Heart right ventricle (tissue), 16 donors: ENCODE results near the gene GPR135. TPM values are rescaled to one million over a fixed set of nuclear protein-coding genes. Genes with fewer than 3 reads are reported as not detected.
A peak's percentile ranks its signal among the peaks of the same experiment; 100 is the strongest.

Experiments used
- ATAC-seq, 8 donors: fragments of 200-7000 bp; cut with Tn5 transposase; one replicate each; pipeline ENCODE4 v1.9.1; 2020; ENCODE audit warnings: mild to moderate bottlenecking in 8 of 8, moderate library complexity in 8 of 8, moderate number of reproducible peaks in 1 of 8
- DNase-seq, 2 donors: peaks; one replicate each; pipeline ENCODE4 v3.0.0-alpha.2; 2020
- H3K27ac ChIP-seq, 10 donors: fragments of 200-600 bp; sonication (generic) in 2 of 10; one replicate each; pipeline versions ENCODE4 v1.5.0 to v1.8.0; 2020 to 2022; ENCODE audit warnings: mild to moderate bottlenecking in 3 of 10
- H3K27me3 ChIP-seq, 7 donors: fragments of 200-600 bp; one replicate each; pipeline ENCODE4 v1.8.0; 2021 to 2022; ENCODE audit warnings: mild to moderate bottlenecking in 2 of 7
- H3K36me3 ChIP-seq, 9 donors: fragments of 200-600 bp; sonication (generic) in 1 of 9; one replicate each; pipeline versions ENCODE4 v1.5.0 to v1.8.0; 2020 to 2022; ENCODE audit warnings: mild to moderate bottlenecking in 2 of 9
- H3K4me1 ChIP-seq, 9 donors: fragments of 200-600 bp; sonication (generic) in 1 of 9; one replicate each; pipeline versions ENCODE4 v1.5.0 to v1.8.0; 2020 to 2022; ENCODE audit warnings: mild to moderate bottlenecking in 4 of 9
- H3K4me3 ChIP-seq, 10 donors: fragments of 200-600 bp; sonication (generic) in 2 of 10; one replicate each; pipeline versions ENCODE4 v1.5.0 to v1.8.0; 2020 to 2022; ENCODE audit warnings: mild to moderate bottlenecking in 7 of 10, moderate library complexity in 2 of 10
- H3K9me3 ChIP-seq, 11 donors: fragments of 200-600 bp in 10 of 11; sonication (generic) in 2 of 11; one replicate each; pipeline versions ENCODE4 v1.5.0 to v1.8.0; 2013 to 2022; ENCODE audit warnings: mild to moderate bottlenecking in 2 of 11, control low read depth in 1 of 11, moderate library complexity in 1 of 11
- CTCF ChIP-seq, 9 donors: fragments of 200-600 bp; sonication (generic) in 2 of 9; IDR thresholded peaks; one replicate each; pipeline versions ENCODE4 v1.5.0 to v1.8.0; 2021 to 2022; ENCODE audit warnings: antibody characterized with exemption in 9 of 9, mild to moderate bottlenecking in 5 of 9, moderate library complexity in 1 of 9
- WGBS, 2 donors: extraction: QIAGEN DNeasy Blood & Tissue Kit; methylation state at CpG; one replicate each; pipeline ENCODE4 v1.1.7; 2013; ENCODE audit warnings: inconsistent platforms in 1 of 2; 5-methylcytosine and 5-hydroxymethylcytosine counted together
- intact Hi-C, 10 donors: fragments of 100-400 bp; cut with DNase I; formaldehyde crosslinking; loops; one replicate each; pipeline versions ENCODE4 v1.11.1 to v1.14.2; 2022
- polyA plus RNA-seq, 2 donors: library from polyadenylated mRNA; stranded (reverse); fragments of 200-250 nt; gene quantifications; one replicate each; pipeline ENCODE4 v1.2.3, GENCODE V29; 2013
- total RNA-seq, 10 donors: library from RNA; stranded (reverse); fragmentation: NEBNext Ultra II Directional in 3 of 10; extraction: Animal tissue kit (Norgen Biotek cat#: 25700) in 3 of 10; gene quantifications; one replicate each; pipeline versions ENCODE4 v1.2.1 to v1.2.4, GENCODE V29; 2021 to 2023
- donor health status: Arrhythmogenic right ventricular cardiomyopathy.
- donor health status: ischemic (EF 13 %, LVEDD 7.1; RV severe dilation, severe dysfunction).
- donor health status: healthy with polysubstance abuse.
- donor health status: DM: no; HTN: yes; CAD: no.
- donor health status: DM: no; HTN: no; CAD: no.
- donor health status: ischemic (EF 25% LVEDD 6.9; RV normal size, moderate dysfunction).
- donor health status: ischemic (EF 25% LVEDD 5.7; RV mildly dilated, moderate dysfunction).
- donor health status: healthy.
- donor health status: DM: yes; HTN: yes; CAD: no.
- donor health status: Ischemic cardiomyopathy.
- donor health status: ischemic (EF 35%, LVEDD 5.7; RV mildly dilated, moderate dysfunction).
- donor health status: nonischemic (EF 11% LVEDD 7.7; RV severe dilation, severe dysfunction).
- donor health status: DM: yes; HTN: yes; CAD: no.
- donor health status: PGD.
- donor health status: ischemic (EF 29% LVEDD 5.4; RV normal size, mild dysfunction).
- donor health status: nonischemic (EF 23%, LVEDD 6.1; RV moderate dilation, normal function).

Gene GPR135
- total and polyA plus RNA-seq, 12 donors = 0.86 to 2.6 (median 2.1) TPM

- no peak for TF ChIP-seq CTCF (IDR thresholded peaks at IDR 0.05)
- no peak for ATAC-seq
- no peak for DNase-seq
- H3K4me3 ChIP-seq = peak overlapping the region in 7 of 10 donors; percentile 78 to 96 (median 90)
- H3K4me1 ChIP-seq = peaks cover 3 to 65% (median 55%) of the 10 kb centered on the region in 9 donors
- intact Hi-C loops = no loop called here
- 58 to 76% methylated on average over 2 of the region's 2 CpGs for WGBS, 2 donors
- H3K27ac ChIP-seq = peak overlapping the region in 9 of 10 donors; percentile 16 to 98 (median 95)
- H3K9me3 ChIP-seq = no peaks in the 10 kb centered on the region
- H3K27me3 ChIP-seq = no peaks in the 10 kb centered on the region
- peaks cover 0 to 25% (median 0%) of the 10 kb centered on the region in 9 donors for H3K36me3 ChIP-seq
These were observed 16.8 kb upstream of the GPR135 start for GRCh38 chr14:59481871-59482540.

GRCh38 chr14:59481407-59481806 is 16.2 kb upstream of the GPR135 start:
- H3K4me1 ChIP-seq = peaks cover 3 to 59% (median 52%) of the 10 kb centered on the region in 9 donors
- intact Hi-C loops = no loop called here
- H3K4me3 ChIP-seq = peak overlapping the region in 1 of 10 donors; percentile 91

GRCh38 chr14:59480166-59480565 is 15.0 kb upstream of the GPR135 start:
- no peak for TF ChIP-seq CTCF (IDR thresholded peaks at IDR 0.05)
- Histone ChIP-seq H3K4me3 (no peak overlapping the region), H3K27ac (no peak overlapping the region), H3K27me3 (no peaks in the 10 kb centered on the region), H3K4me1 (peaks cover 3 to 59% (median 40%) of the 10 kb centered on the region in 9 donors), H3K36me3 (peaks cover 0 to 40% (median 7%) of the 10 kb centered on the region in 9 donors), H3K9me3 (no peaks in the 10 kb centered on the region)
- ATAC-seq (no peak), DNase-seq (no peak)
- WGBS, 2 donors = 40 to 65% methylated on average over 1 of the region's 1 CpG
- intact Hi-C loops = no loop called here

More at GRCh38 chr14:59481407-59481806, 16.2 kb upstream of the GPR135 start:
- H3K36me3 ChIP-seq = peaks cover 0 to 28% (median 0%) of the 10 kb centered on the region in 9 donors
- H3K27ac ChIP-seq = peak overlapping the region in 3 of 10 donors; percentile 33 to 97 (median 92)
- no peak for TF ChIP-seq CTCF (IDR thresholded peaks at IDR 0.05)
- no peaks in the 10 kb centered on the region for H3K27me3 ChIP-seq
- no peaks in the 10 kb centered on the region for H3K9me3 ChIP-seq
- DNase-seq (no peak), ATAC-seq (no peak)
- 94 to 97% methylated on average over 2 of the region's 2 CpGs for WGBS, 2 donors

- peaks cover 3 to 56% (median 35%) of the 10 kb centered on the region in 9 donors for H3K4me1 ChIP-seq
- WGBS, 2 donors = 94 to 99% methylated on average over 3 of the region's 3 CpGs
- no peak for DNase-seq
These were observed 13.4 kb upstream of the GPR135 start for GRCh38 chr14:59478540-59478939.

More at GRCh38 chr14:59478540-59478939, 13.4 kb upstream of the GPR135 start:
- Histone ChIP-seq H3K27me3 (no peaks in the 10 kb centered on the region), H3K36me3 (peaks cover 0 to 56% (median 9%) of the 10 kb centered on the region in 9 donors), H3K9me3 (no peaks in the 10 kb centered on the region), H3K27ac (no peak overlapping the region), H3K4me3 (no peak overlapping the region)
- intact Hi-C loops = no loop called here
- TF ChIP-seq CTCF (IDR thresholded peaks at IDR 0.05) = no peak
- no peak for ATAC-seq
